GM12874 (cell line): ENCODE measurements around the gene ZNF618.

Experiments
- TF ChIP-seq, protein P1 (sequence below): IDR thresholded peaks from 2 replicates; pipeline ENCODE4 v1.5.1; 2011; ENCODE audit warnings: low read depth, mild to moderate bottlenecking, control low read depth, low read length, moderate library complexity; ENCODE audit not compliant: insufficient read depth

Gene ZNF618

DNA sequence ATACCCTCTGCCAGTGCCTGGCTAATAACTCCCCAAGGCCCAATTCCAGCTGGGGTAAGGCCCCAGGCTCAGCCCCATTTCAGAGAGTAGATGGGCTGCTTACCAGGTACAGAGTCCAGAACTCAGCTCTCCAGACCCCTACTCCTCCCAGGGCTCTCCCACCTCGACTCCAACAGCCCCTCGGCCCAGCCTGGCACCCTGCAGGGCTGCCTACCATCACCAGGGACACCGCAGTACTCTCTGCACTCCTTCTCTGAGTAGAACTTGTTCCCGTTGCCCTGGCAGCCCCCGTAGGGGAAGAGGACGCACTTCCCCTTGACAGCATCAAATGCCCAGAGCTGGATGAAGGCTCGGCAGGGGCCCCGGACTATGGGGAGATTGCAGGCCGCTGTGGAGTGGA, 184.6 kb downstream of the ZNF618 start:
- TF ChIP-seq, protein P1, sequence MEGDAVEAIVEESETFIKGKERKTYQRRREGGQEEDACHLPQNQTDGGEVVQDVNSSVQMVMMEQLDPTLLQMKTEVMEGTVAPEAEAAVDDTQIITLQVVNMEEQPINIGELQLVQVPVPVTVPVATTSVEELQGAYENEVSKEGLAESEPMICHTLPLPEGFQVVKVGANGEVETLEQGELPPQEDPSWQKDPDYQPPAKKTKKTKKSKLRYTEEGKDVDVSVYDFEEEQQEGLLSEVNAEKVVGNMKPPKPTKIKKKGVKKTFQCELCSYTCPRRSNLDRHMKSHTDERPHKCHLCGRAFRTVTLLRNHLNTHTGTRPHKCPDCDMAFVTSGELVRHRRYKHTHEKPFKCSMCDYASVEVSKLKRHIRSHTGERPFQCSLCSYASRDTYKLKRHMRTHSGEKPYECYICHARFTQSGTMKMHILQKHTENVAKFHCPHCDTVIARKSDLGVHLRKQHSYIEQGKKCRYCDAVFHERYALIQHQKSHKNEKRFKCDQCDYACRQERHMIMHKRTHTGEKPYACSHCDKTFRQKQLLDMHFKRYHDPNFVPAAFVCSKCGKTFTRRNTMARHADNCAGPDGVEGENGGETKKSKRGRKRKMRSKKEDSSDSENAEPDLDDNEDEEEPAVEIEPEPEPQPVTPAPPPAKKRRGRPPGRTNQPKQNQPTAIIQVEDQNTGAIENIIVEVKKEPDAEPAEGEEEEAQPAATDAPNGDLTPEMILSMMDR = no peak

DNA sequence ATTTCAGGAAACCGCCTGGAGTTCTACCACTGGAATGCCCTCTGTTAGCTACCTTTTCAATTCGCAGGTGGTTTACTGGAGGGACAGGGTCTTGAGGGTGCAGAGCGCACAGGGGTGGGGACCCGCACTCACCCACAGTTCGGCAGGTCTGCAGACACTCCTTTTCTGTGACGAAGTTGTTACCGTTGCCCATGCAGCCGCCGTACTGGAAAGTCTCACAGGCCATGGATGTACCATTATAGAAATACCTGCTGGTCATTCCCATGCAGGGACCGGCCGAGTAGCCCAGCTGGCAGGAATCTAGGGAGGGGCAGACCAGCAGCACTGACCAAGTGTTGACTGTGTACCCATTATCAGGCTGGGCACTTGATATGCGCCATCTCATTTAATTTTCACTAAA, 185.2 kb downstream of the ZNF618 start:
- TF ChIP-seq, protein P1 = no peak

DNA sequence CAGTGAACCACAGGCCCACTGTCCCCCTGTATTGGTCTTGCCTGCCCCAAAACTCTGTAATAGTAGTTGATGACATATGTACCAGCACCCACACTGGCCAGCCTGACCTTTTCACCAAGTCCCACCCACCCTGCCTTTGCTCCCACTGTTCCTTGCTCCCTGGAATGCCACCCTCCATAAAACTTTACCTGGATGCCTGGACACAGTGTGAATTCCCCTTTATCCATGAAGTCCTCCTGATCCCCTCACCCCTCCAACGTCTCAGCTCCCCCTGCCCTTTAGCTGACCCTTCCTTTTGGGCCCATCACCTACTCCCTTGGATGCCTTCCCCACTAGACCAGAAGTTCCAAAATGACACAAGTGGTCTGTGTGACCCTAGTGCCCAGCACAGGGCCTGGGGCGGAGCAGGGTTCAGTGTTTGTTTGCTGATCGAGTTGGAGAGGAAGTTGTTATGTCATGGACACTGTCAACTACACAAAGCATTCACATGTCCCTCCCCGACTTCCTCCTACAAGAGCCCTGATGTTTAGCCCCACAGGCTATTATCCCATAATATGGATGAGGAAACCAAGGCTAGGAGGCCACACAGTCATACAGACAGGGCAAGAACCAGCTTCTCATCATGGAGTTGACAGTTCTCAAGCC, 185.8 kb downstream of the ZNF618 start:
- TF ChIP-seq, protein P1 = no peak

DNA sequence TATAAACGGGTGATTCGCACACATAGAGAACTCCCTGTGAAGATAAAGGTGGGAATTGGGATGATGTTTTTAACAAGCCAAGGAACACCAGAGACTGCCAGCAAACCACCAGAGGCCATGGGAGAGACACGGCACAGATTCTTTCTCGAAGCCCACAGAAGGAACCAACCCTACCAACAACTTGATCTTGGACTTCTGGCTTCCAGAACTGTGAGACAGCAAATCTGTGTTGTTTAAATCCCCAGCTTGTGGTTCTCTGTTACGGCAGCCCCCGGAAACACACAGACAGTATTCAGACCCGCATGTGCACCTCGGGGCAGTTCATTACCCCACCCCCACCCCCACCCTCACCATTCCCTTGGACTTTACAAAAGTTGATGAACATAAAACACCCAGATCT, 189.2 kb downstream of the ZNF618 start:
- TF ChIP-seq, protein P1 = no peak

DNA sequence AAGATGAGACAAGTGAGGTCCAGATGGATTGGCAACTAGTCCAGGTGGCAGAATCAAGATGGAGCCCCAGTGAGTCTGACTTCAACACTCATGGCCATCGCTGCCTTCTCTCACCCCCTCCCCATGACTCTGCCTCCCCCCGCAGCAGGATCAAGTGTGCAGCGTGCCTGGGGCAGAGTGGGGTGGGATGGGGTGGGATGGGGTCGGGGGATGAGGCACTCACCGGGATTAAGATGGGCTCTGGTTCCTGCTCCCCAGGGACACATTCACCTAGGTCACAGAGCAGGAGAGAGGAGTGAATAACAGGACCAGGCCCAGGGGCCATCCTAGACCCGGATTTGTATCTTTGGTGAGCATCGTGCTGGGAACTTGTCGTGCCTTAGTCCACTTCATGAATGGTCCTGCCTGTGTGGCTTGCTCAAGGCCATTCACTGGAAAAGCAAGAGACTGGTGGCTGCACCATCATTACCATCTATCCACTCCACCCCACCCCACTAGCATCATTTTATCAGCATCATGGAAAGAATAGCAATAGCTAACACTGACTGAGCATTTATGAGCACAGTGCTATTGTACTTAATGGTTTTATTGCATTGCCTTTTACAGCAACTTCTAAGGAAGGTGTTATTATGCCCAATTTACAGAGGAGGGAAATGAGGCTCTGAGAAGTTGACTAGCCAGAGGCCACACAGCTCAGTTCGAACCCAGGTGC, 193.5 kb downstream of the ZNF618 start:
- TF ChIP-seq, protein P1 = no peak

DNA sequence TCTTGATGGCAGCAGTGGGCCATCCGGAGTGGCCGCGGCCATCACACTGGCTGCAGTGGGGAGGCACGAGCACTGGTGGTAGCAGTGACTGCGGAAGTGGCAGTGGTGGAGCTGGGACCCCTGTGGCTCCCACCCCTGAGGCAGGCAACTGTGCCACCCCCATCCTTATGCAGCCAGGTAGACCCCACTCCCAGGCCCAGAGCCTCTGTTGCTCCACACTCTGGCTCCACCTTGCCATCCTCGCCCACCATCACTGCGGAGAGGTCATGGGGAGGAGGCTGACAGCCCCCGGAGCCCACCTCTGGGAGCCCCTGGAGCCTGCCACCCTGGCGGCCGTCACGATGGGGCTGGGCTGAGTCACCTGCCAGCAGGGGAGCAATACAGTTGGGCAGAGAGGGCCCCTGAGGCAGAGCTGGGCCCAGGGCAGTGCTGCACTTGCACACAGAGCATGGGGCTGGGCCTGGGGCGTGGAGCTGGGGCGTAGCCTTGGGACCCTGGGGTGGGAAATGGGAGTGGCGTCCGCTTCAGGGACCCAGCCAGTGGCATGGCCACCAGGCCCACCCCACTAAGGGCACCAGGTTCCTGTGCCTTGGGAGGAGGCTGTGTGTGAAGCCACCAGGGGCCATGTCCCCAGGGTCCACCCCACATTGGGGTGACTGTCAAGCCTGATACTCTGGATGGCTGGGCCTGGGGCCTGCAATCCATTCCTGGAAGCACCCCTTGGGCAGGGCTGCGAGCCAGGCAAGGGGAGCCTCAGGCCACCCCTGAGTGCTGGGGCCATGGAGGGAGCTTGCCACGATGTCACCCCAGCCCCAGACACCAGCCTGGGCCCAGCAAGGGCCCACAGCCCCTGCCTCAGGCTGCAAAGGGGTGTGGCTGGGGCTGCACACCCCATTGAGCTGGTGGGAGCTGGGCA, 194.3 kb downstream of the ZNF618 start:
- TF ChIP-seq, protein P1 = no peak

DNA sequence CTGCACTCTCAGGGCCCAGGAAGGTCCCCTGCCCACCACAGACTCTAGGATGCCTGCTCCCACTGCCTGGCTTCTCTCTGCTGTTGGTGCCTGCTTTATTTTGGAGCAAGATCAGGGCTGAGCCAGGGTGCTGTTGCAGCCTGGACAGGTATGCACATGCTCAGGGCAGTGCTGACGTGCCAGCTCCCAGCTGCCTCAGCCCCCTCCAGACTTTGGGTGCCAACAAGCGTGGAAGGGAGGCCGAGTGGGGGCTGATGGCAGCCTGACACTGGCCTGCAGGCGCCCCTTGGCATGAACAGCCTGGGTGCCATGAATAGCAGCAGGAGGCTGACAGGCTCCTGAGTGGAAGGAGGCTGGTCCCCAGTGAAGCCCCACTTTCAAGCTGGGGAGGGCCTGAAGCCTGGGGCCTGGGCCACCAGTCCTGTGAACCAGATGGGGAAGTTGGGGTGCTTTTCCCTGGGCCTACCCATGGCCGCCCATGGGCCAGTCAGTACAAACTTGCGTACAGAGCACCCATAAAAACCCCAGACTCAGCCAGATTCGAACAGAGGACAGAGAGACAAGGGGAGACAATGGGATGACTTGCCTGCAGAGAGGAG, 195.2 kb downstream of the ZNF618 start:
- TF ChIP-seq, protein P1 = no peak
